ENCODE data around the gene BAG3. TPM values are rescaled to one million over a fixed set of nuclear protein-coding genes. Genes with fewer than 3 reads are reported as not detected.
A peak's percentile ranks its signal among the peaks of the same experiment; 100 is the strongest.

Gene BAG3
- total RNA-seq, 1 donor from 2014 or later = 24.6 TPM

DNA sequence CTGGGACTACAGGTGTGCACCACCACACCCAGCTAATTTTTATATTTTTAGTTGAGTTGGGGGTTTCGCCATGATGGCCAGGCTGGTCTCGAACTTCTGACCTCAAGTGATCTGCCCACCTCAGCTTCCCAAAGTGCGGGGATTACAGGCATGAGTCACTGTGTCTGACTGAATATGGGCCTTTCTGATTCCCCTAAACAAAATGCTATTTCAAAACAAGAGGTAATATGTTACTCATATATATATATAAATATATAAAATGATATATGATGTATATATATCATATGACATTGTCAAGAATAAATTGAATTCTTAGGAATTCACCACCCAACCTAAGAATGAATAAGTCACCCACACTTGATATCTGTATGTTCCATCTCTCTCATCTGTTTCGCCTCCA is 41.7 kb upstream of the BAG3 start:
- H3K4me1 Mint-ChIP-seq (ENCODE audit: unreplicated experiment) = no peaks in the 10 kb centered on the region
- H3K27me3 Mint-ChIP-seq (ENCODE audit: unreplicated experiment) = no peaks in the 10 kb centered on the region
- no peak overlapping the region for H3K4me3 Mint-ChIP-seq (ENCODE audit: unreplicated experiment)
- H3K36me3 Mint-ChIP-seq (ENCODE audit: low read depth, unreplicated experiment) = no peaks in the 10 kb centered on the region
- TF ChIP-seq, protein P1, sequence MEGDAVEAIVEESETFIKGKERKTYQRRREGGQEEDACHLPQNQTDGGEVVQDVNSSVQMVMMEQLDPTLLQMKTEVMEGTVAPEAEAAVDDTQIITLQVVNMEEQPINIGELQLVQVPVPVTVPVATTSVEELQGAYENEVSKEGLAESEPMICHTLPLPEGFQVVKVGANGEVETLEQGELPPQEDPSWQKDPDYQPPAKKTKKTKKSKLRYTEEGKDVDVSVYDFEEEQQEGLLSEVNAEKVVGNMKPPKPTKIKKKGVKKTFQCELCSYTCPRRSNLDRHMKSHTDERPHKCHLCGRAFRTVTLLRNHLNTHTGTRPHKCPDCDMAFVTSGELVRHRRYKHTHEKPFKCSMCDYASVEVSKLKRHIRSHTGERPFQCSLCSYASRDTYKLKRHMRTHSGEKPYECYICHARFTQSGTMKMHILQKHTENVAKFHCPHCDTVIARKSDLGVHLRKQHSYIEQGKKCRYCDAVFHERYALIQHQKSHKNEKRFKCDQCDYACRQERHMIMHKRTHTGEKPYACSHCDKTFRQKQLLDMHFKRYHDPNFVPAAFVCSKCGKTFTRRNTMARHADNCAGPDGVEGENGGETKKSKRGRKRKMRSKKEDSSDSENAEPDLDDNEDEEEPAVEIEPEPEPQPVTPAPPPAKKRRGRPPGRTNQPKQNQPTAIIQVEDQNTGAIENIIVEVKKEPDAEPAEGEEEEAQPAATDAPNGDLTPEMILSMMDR (IDR thresholded peaks at IDR 0.05; ENCODE audit: unreplicated experiment) = no peak
- no peak overlapping the region for H3K27ac Mint-ChIP-seq (ENCODE audit: unreplicated experiment)
- DNase-seq (ENCODE audit: low spot score) = no peak
- H3K9me3 Mint-ChIP-seq (ENCODE audit: unreplicated experiment) = no peaks in the 10 kb centered on the region

DNA sequence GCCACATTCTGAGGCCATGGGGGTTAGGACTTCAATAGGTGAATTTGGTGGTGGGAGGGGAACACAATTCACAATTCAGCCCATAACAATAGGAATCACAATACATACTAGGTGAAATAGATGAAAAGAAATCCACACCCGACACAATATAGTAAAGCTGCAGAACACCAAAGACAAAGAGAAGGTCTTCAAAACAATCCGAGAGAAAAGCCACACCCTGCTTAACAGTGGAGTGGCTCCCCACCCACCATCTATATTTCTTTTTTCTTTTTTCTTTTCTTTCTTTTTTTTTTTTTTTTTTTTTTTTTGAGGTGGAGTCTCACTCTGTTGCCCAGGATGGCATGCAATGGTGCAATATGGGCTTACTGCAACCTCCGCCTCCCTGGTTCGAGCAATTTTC is 39.7 kb upstream of the BAG3 start:
- DNase-seq (ENCODE audit: low spot score) = no peak
- H3K4me3 Mint-ChIP-seq (ENCODE audit: unreplicated experiment) = no peak overlapping the region
- no peaks in the 10 kb centered on the region for H3K4me1 Mint-ChIP-seq (ENCODE audit: unreplicated experiment)
- no peaks in the 10 kb centered on the region for H3K9me3 Mint-ChIP-seq (ENCODE audit: unreplicated experiment)
- H3K27ac Mint-ChIP-seq (ENCODE audit: unreplicated experiment) = no peak overlapping the region
- TF ChIP-seq, protein P1 (IDR thresholded peaks at IDR 0.05; ENCODE audit: unreplicated experiment) = no peak
- H3K27me3 Mint-ChIP-seq (ENCODE audit: unreplicated experiment) = no peaks in the 10 kb centered on the region
- H3K36me3 Mint-ChIP-seq (ENCODE audit: low read depth, unreplicated experiment) = no peaks in the 10 kb centered on the region

DNA sequence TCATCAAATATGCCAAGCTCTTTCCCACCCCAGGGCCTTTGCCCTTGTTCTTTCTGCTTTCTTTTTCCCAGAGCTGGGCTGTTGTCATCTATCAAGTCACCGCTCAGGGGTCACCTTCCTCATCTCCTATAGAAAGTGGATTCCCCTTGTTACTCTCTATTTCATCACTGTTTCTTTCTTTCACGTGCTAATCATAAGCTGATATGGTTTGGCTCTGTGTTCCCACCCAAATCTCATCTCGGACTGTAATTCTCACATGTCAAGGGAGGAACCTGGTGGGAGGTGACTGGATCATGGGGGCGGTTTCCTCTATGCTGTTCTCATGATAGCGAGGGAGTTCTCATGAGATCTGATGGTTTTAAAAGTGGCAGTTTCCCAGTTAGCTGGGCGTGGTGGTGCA is 37.4 kb upstream of the BAG3 start:
- Mint-ChIP-seq H3K36me3 (ENCODE audit: low read depth, unreplicated experiment) (no peaks in the 10 kb centered on the region), H3K9me3 (ENCODE audit: unreplicated experiment) (no peaks in the 10 kb centered on the region), H3K27ac (ENCODE audit: unreplicated experiment) (no peak overlapping the region), H3K4me3 (ENCODE audit: unreplicated experiment) (no peak overlapping the region), H3K27me3 (ENCODE audit: unreplicated experiment) (no peaks in the 10 kb centered on the region), H3K4me1 (ENCODE audit: unreplicated experiment) (peaks cover 6% of the 10 kb centered on the region)
- TF ChIP-seq, protein P1 (IDR thresholded peaks at IDR 0.05; ENCODE audit: unreplicated experiment) = no peak
- no peak for DNase-seq (ENCODE audit: low spot score)

DNA sequence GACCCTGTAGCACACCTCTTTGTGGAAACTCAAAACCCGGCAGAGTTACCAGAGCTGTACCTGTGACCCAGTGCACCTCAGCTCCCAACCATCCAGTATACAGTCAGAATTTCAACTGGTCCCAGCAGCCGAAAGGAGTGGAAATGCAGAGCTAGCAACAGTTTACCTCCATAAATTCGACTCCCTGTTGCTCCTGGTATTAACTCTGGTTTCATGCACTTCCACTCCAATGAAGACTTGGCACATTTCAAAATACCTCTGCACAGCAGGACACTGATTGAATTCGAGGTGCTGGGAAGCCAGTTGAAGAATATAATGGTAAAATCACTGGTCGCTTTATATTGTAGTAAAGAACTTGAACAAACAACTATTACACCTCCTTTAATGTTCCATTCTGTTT is 36.5 kb upstream of the BAG3 start:
- Mint-ChIP-seq H3K4me1 (ENCODE audit: unreplicated experiment) (peaks cover 14% of the 10 kb centered on the region), H3K27ac (ENCODE audit: unreplicated experiment) (no peak overlapping the region), H3K9me3 (ENCODE audit: unreplicated experiment) (no peaks in the 10 kb centered on the region), H3K4me3 (ENCODE audit: unreplicated experiment) (no peak overlapping the region), H3K36me3 (ENCODE audit: low read depth, unreplicated experiment) (no peaks in the 10 kb centered on the region), H3K27me3 (ENCODE audit: unreplicated experiment) (no peaks in the 10 kb centered on the region)
- TF ChIP-seq, protein P1 (IDR thresholded peaks at IDR 0.05; ENCODE audit: unreplicated experiment) = no peak
- DNase-seq (ENCODE audit: low spot score) = no peak

DNA sequence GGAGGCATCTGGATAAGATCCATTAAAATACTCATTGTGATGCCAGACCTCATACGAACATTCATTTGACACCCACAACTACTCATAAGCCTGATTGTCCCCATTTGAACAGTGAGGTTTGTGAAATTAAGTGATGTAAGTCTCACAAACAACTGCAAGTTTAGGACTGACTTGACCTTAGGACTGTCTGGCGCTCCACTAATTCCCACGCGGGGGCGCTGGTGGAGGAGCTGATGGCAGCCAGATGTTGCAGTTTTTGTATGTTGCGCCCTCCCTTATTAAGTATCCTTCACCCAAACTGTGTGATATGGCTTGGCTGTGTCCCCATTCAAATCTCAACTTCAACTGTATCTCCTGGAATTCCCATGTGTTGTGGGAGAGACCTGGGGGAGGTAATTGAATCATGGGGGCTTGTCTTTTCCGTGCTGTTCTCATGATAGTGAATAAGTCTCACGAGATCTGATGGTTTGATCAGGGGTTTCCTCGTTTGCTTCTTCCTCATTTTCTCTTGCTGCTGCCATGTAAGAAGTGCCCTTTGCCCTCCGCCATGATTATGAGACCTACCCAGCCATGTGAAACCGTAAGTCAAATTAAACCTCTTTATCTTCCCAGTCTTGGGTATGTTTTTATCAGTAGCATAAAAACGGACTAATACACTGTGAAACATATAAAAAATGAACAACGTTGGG is 34.2 kb upstream of the BAG3 start:
- TF ChIP-seq, protein P1 (IDR thresholded peaks at IDR 0.05; ENCODE audit: unreplicated experiment) = no peak
- peaks cover 31% of the 10 kb centered on the region for H3K4me1 Mint-ChIP-seq (ENCODE audit: unreplicated experiment)
- DNase-seq (ENCODE audit: low spot score) = peak; percentile 14
- peaks cover 3% of the 10 kb centered on the region for H3K36me3 Mint-ChIP-seq (ENCODE audit: low read depth, unreplicated experiment)
- H3K4me3 Mint-ChIP-seq (ENCODE audit: unreplicated experiment) = no peak overlapping the region
- no peak overlapping the region for H3K27ac Mint-ChIP-seq (ENCODE audit: unreplicated experiment)
- H3K9me3 Mint-ChIP-seq (ENCODE audit: unreplicated experiment) = no peaks in the 10 kb centered on the region
- H3K27me3 Mint-ChIP-seq (ENCODE audit: unreplicated experiment) = no peaks in the 10 kb centered on the region

Data from endothelial cell (in vitro differentiated cells).